Measurements from ENCODE around the gene SLX9.

Gene SLX9

DNA sequence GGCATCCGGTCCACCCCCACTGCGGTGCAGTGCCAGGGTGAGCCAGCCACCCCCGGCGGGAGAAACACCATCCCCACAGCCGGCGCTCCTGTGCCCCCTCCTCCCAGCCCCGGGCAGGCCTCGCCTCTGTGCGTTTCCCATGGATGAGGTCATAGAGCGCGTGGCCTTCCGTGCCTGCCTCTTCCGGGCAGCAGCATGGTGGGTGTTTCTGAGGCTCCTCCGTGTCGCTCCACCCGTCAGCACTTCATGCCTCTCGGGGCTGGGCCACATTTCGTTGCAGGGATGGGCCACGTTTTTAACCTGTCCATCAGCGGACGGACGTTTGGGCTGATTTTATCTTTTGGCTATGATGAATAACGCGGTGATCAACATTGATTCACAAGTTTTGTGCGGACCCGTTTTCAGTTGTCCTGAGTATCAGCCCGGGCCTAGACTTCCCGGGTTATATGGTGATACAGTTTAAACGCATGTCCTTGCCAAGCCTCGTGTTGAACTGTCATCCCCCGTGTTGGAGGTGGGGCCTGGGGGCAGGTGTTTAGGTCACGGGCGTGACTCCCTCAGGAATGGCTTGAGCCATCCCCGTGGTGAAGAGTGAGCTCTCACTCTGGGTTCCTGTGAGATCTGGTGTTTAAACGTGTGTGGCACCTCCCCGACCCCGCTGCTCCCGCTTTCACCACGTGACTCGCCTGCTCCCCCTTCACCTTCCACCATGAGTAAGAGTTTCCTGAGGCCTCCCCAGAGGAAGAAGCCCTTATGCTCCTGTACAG, 64.8 kb downstream of the SLX9 start:
- DNase-seq = peak; percentile 10

GRCh38 chr21:45006536-45007095, 66.8 kb downstream of the SLX9 start:
- no peak for DNase-seq

DNA sequence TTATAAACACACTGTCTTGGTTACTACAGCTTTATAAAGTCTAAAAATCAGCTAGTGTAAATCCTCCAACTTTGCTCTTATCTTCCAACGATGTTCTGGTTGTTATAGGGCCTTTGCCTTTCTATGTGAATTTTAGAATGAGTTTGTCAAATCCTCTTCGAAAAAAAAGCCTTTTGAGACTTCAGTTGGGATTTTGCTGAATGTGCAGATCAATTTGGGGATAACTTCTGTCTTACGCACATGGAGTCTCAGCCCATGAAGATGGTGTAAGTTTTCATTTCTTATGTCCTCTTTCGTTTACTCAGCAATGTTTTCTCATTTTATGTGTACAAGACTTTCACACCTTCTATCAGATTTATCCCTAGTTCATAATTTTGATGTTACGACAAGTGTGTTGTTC, 69.8 kb downstream of the SLX9 start:
- no peak for DNase-seq

DNA sequence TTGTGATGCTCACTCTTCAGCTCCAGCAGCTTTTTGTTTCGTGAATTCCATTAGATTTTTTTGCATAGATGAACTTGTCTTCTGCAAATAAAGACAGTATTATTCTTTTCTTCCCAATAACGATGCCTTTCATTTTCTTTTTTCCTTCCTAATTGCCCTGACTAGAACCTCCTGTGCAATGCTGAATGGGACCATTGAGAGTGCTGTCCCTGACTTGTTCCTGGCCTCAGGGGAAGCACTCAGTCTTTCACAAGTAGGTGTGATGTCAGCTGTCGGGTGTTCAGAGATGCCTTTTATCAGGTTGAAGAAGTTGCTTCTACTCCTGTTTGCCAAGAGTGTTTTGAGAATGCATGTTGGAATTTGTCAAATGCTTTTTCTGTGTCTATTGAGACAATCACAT, 70.3 kb downstream of the SLX9 start:
- DNase-seq = peak; percentile 19

DNA sequence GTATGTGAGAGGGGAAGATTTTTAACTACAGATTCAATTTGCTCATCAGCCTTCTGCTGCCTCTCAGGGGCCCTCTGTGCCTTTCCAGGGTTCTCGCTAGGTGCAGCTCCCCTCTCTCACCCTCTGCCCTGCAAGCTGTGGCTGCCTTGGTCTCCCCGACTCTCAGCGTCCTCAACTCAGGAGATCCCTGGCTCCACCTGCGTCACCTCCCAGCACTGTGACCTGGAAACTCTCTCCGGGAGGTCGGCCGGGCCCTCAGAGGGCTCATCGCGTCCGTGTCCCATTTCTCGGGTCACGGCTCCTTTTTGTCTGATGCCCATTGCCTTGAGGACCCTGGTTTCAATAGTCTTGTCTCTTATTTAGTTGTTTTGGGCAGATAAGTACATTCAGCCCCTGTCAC, 71.0 kb downstream of the SLX9 start:
- DNase-seq = no peak

DNA sequence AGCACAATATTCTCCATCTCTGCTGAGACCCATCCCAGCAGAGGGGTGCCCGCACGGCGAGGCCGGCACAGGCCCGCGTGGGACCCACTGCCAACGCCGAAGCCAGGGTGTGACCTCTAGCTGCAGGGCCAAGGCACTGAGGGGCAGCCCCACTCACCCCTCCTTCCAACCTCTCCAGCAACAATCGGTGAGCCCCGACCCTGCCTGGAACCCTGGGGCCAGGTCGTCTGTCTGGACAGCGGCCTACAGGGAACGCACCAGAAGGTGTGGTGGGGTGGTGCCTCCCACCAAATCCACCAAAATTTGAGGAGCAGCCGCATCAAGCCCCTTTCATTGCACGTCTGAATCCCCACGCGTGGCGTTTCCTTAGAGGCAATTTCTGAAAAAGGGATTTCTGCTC, 71.6 kb downstream of the SLX9 start:
- DNase-seq = peak; percentile 15

- peak; percentile 75 for DNase-seq
These were observed 72.3 kb downstream of the SLX9 start for GRCh38 chr21:45011911-45012661.

DNA sequence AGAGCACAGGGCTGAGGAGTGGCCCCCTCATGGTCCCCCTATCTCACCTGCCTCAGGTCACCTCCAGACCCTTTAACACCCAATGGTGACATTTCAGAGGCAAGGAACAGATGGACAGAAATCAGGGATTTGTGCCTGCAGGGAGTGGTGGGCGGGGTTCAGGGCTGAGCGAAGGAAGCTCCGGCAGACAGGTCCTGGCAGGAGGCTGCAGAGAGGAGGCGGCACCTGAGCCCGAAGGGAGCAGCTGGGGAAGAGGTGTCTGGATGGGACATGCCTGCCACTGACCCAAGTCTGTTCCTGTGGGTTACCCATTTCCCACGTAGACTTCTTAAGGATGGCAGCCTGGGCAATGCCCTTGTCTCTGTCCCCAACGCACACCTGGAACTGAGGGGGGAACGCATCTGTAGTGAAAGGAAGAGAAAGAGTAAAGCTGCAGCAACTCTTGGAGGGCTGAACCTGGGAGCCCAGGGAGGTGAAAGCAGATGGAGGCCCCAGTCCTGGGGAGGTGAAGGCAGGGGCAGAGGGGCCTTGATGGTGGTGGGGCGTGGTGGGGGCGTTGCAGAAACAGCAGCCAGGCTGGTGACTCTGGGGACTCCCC, 72.9 kb downstream of the SLX9 start:
- no peak for DNase-seq

DNA sequence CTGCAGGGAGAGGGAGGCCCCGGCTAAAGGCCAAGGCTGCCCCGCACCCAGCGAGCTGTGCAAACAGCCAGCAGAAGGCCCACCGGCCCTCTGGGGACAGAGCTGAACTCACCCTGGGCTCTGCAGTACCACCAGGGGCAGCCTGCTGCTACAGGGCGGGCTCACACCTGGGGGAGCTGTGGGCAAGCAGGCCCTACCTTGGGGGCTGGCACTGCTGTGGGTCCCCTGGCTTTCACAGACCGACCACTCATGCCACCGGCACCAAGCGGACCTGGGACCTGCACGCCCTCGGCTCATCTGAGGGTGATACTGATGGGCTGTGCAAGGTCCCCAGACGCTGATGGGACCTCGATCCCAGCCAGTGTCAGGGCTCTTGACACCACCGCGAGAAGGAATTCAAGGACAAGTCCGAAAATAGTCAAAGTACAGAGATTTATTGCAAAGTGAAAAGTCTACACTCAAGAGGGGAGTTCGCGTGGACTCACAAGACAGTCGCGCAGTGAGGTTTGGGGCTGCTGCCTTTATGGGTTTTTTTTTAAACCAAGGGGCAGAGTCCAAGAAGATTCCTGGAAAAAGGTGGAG, 73.5 kb downstream of the SLX9 start:
- peak; percentile 25 for DNase-seq

GRCh38 chr21:45014747-45015468, 75.1 kb downstream of the SLX9 start:
- DNase-seq = peak; percentile 23

- DNase-seq = peak; percentile 31
These were observed 75.6 kb downstream of the SLX9 start for GRCh38 chr21:45015469-45015860.

DNA sequence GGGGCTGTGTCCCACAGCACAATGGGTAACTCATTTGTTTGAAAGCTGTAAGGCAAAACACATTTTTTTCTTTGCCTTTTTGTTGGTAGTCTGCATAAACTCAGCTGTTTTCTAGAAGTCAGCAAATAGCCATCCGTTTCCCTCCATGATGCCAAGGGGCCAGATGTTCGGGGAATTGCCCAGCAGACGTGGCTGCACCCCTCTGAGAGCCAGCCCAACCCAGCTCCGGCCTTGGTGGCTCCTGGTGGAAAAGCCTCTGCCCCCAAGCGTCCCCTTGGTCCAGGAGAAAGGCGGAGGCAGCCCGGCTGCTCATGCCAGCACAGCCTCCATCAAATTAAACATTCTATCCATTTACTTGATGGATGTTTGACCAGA, 76.2 kb downstream of the SLX9 start:
- peak; percentile 40 for DNase-seq

DNA sequence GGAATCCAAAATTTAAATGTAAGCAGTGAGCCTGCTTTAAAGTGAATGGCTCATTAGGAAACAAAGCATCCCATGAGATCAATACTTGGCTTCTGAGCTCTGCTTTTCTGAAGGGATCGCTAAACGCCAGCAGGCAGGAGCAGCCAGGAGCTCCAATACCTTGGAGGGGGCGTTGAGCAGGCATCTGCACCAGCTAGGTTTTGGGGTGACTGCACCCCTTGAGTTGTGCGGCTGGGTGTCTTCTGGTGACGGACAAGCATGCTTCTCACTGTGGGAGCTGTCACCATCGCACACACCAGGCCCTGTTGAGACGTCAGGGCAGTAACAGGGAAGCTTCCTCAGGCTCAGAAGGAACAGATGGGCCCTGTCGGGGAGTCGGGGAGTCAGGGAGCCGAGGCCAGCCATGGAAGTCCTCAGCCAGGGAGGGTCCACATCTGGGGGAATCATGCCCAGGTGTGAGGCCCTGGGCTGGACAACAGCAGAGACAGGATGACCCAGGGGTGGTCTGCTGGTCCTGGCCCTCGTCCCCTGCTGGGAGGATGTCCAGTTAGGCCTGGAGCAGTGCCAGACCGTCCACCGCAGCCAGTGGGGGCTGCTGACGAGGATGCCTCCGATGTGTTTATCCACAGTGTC, 76.7 kb downstream of the SLX9 start:
- peak; percentile 47 for DNase-seq

DNA sequence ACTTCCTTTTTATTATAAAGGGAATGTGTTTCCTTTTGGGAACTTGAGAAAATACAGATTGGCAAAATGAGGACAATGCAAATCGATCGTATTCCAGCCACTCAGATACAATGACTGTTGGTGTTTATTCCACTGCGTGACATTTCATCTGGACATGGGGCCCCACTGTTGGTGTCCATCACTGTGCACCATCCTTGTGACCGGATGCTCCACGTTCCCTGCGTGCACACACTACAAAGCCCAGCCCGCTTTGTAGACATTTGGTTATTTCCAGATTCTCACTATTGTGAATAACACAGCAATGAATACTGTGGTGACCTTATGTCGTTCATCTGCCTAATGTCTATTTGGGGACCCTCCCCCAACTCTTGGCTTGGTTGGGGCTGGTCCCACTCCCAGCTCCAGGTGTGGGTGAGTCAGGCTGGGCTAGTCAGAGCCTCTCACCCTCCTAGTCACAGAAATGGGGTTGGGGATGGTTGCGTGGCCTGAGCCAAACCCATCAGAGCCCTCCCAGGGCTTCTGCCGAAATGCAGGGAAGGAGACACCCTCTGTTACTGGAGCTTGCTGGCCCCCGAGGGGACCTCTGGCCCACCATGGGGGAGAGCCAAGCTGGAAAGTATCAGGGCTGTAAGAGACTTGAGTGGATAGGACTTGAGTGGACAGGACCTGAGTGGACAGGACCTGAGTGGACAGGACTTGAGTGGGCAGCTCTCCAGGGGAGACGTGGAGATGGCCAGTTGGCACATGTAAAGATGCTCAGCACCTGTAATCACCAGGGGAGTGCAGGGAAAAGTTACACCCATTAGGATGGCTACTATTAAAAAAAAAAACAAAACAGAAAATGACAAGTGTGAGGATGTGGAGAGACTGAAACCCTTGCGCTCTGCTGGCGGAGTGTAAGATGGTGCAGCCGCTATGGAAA, 77.5 kb downstream of the SLX9 start:
- DNase-seq = peak; percentile 27

DNA sequence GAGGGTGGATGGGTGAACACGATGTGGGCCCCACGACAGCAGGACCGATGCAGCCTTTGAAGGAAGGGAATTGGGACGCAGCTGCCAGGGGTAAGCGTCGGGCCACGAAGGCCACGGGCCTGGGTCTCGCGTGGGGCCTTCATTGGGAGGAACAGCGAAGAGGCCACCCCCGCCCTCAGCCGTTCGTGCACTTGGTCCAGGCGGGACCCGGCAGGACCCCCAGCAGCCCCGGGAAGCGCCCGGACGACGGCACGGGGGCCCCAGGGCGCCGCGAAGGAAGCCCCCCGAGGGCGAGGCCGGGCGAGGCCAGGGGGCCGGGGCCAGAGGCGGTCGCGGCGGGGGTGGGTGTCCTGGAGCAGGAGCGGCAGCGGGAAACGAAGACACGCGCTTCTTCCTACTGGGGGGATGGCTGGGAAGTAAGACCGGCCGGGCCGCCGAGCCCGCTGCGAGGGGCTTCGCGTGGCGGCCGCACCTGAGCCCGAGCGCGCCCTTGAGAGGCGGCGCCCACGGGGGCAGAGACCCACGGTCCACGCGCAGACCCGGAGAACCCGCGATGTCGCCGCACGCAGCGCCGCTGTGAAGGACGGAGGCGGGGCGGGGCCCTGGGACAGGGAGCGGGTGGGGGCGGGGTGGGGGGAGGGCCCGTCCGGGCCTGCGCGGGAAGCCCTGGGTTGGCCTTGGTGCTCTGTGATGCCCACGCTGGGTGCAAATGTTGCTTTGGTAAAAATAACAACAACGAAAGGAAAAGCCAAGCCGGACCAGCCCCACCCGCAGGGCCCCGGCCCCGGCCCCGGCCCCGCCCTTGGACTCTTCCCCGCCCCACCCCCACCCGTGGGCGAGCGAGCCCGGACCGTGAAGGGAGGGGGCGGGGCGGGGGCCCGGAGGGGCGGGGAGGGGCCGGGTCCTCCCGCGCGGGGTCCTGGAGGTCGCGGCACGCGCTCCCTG, 78.6 kb downstream of the SLX9 start:
- peak; percentile 42 for DNase-seq

DNA sequence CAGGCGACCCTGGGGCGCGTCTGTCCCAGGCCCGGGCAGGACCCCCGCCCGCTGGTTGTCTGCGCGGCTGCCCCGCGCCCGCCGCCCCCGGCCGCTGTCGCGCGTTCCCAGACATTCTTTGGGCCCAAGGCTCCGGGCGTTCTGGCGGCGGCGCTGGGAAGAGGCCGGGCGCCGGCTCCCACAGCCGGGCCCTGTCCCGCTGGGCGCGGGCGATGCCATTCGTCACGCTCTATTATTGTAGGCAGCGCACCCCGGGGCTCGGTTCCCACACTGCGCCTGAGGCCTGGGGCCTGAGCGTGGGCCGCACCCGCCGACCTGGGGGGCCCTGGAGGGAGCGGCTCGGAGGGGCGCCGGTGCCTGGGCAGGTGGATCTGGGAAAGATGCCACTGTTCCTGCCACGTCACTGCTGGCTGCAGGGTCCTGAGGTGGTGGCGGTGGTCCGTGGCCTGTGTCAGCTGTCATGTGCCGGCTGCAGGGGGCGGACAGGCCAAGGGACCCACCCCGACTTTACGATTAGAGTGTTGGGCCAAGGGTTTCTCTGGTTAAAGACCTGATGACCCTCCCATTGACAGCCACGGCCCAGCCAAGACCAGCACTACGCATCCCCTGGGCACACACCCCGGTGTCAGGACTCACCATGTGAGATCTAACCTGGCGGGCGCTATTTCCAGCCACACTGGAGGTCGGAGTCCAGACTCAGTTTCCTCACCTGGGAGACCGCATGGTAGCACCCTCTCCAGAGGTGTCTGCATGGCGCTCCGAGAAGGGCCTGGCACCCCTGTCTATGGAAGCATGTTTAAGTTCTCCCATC, 79.5 kb downstream of the SLX9 start:
- peak; percentile 51 for DNase-seq

DNA sequence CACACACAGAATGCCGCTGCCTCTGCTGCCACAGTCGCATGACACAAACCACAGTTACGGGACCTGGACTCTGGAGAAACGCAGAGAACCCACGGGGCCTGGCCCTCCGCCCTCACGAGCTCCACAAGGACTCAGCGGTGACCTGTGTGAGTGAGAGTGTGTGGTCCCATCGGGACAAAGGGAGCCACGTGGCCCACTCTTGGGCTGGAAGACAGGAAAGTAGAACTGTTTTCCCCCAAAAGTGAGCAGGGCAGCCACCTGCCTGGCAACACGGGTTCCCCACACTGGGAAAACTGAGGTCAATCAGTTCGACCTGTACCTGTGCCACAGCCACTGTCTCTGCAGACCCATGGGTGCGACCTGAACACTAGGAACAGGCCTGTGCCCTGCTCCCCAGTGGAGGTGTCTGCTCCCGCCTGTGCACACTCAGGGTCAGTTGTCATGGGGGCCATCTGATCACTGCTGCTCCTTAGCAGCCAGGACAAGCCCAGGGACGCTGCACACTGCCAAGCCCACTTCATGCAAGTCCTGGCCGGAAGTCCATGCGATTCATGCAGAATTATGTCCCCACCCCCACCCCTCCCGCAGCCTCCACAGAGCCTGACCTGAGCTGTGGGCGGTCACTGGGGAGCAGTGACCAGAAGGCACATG, 80.2 kb downstream of the SLX9 start:
- DNase-seq = peak; percentile 27
